ENCODE data around the gene KRT10. TPM values are rescaled to one million over a fixed set of nuclear protein-coding genes. Genes with fewer than 3 reads are reported as not detected.

KRT10 gene
- polyA plus RNA-seq, 1 donor (not counting 4 experiments of a cell fraction or from before 2014, with no cell fraction given) = 67.9 TPM

GRCh38 chr17:40828454-40829044 is 6.1 kb upstream of the KRT10 start:
- Histone ChIP-seq H3K9ac (ENCODE audit: control insufficient read depth, extremely low read depth, insufficient read depth, low read length) (no peak overlapping the region), H4K20me1 (ENCODE audit: control insufficient read depth, extremely low read depth, insufficient read depth, low read length) (no peaks in the 10 kb centered on the region), H3K4me1 (ENCODE audit: control insufficient read depth, extremely low read depth, insufficient read depth, low read length) (peaks cover 3% of the 10 kb centered on the region), H3K9me1 (ENCODE audit: control insufficient read depth, extremely low read depth, insufficient read depth, low read length) (no peaks in the 10 kb centered on the region), H3K4me3 (ENCODE audit: control insufficient read depth in 2 of 3, extremely low read depth in 1 of 3, insufficient read depth in 2 of 3, low read depth in 1 of 3, low read length in 3 of 3) (no peak overlapping the region), H3K79me2 (ENCODE audit: control insufficient read depth, insufficient read depth, low read length) (peaks cover 3% of the 10 kb centered on the region), H3K27me3 (ENCODE audit: control insufficient read depth, extremely low read depth, insufficient read depth, low read length) (no peaks in the 10 kb centered on the region), H3K27ac (ENCODE audit: control insufficient read depth, insufficient read depth, low read length) (no peak overlapping the region), H2AFZ (ENCODE audit: control insufficient read depth, low read length) (no peak overlapping the region), H3K4me2 (ENCODE audit: control insufficient read depth, extremely low read depth, insufficient read depth, low read depth, low read length) (no peak overlapping the region), H3K36me3 (ENCODE audit: control insufficient read depth in 2 of 2, extremely low read depth in 1 of 2, insufficient read depth in 2 of 2, low read length in 2 of 2) (peaks cover 0 to 2% of the 10 kb centered on the region in 2 experiments), H3K9me3 (ENCODE audit: control insufficient read depth, low read depth, low read length) (no peaks in the 10 kb centered on the region)
- TF ChIP-seq, protein P1, sequence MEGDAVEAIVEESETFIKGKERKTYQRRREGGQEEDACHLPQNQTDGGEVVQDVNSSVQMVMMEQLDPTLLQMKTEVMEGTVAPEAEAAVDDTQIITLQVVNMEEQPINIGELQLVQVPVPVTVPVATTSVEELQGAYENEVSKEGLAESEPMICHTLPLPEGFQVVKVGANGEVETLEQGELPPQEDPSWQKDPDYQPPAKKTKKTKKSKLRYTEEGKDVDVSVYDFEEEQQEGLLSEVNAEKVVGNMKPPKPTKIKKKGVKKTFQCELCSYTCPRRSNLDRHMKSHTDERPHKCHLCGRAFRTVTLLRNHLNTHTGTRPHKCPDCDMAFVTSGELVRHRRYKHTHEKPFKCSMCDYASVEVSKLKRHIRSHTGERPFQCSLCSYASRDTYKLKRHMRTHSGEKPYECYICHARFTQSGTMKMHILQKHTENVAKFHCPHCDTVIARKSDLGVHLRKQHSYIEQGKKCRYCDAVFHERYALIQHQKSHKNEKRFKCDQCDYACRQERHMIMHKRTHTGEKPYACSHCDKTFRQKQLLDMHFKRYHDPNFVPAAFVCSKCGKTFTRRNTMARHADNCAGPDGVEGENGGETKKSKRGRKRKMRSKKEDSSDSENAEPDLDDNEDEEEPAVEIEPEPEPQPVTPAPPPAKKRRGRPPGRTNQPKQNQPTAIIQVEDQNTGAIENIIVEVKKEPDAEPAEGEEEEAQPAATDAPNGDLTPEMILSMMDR (optimal IDR thresholded peaks at IDR 0.05 in 1 of 3, IDR thresholded peaks at IDR 0.05 in 1 of 3, conservative IDR thresholded peaks at IDR 0.05 in 1 of 3; ENCODE audit: extremely low read depth in 1 of 3, insufficient read depth in 2 of 3, low read length in 3 of 3) = no peak
- no peak for TF ChIP-seq EZH2 (IDR thresholded peaks at IDR 0.05; ENCODE audit: low read length)
- FAIRE-seq = no peak
- DNase-seq (ENCODE audit: low read depth, low spot score) = no peak
- dilution Hi-C loops (cut with MboI; ENCODE audit: extremely low pct_ligation_motif_present, low sequenced_read_pairs) = no loop called here

DNA sequence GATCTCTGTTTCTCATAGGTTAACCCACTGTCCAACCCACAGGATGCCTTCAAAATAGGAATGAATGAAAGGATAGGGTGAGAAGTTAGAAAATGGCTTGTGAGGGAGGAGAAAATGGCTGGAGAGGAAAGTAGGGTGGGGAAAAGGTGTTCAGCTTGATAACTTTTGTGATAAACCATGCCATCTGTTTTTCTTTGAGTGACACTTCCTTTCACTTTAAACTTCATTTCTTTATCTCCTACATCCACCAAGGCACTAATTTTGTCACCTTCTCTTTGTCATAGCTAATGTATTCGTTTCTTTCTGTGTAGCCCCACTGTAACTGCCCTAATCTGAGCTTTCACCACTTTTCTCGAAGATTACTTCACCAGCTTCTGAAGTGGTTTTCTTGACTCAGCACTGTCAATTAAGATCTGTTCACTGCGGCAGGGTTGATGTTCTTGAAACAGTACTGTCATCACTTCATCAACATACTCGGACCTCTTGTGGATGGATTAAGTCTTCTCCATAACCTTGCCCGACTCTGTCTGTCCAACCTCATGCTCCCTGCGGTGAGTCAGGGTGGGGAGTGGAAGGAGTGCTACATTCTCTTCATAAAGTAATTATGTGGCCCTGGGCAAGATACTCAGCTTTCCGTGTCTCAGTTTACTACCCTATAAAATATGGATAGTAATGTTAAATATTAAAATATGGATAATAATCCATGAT is 5.5 kb upstream of the KRT10 start:
- Histone ChIP-seq H3K4me3 (ENCODE audit: control insufficient read depth in 2 of 3, extremely low read depth in 1 of 3, insufficient read depth in 2 of 3, low read depth in 1 of 3, low read length in 3 of 3) (no peak overlapping the region), H3K27me3 (ENCODE audit: control insufficient read depth, extremely low read depth, insufficient read depth, low read length) (no peaks in the 10 kb centered on the region), H3K9ac (ENCODE audit: control insufficient read depth, extremely low read depth, insufficient read depth, low read length) (no peak overlapping the region), H3K9me1 (ENCODE audit: control insufficient read depth, extremely low read depth, insufficient read depth, low read length) (no peaks in the 10 kb centered on the region), H3K9me3 (ENCODE audit: control insufficient read depth, low read depth, low read length) (no peaks in the 10 kb centered on the region), H3K79me2 (ENCODE audit: control insufficient read depth, insufficient read depth, low read length) (peaks cover 3% of the 10 kb centered on the region), H2AFZ (ENCODE audit: control insufficient read depth, low read length) (no peak overlapping the region), H4K20me1 (ENCODE audit: control insufficient read depth, extremely low read depth, insufficient read depth, low read length) (no peaks in the 10 kb centered on the region), H3K4me1 (ENCODE audit: control insufficient read depth, extremely low read depth, insufficient read depth, low read length) (peaks cover 3% of the 10 kb centered on the region), H3K4me2 (ENCODE audit: control insufficient read depth, extremely low read depth, insufficient read depth, low read depth, low read length) (no peak overlapping the region), H3K36me3 (ENCODE audit: control insufficient read depth in 2 of 2, extremely low read depth in 1 of 2, insufficient read depth in 2 of 2, low read length in 2 of 2) (peaks cover 0 to 2% of the 10 kb centered on the region in 2 experiments), H3K27ac (ENCODE audit: control insufficient read depth, insufficient read depth, low read length) (no peak overlapping the region)
- no peak for DNase-seq (ENCODE audit: low read depth, low spot score)
- TF ChIP-seq EZH2 (IDR thresholded peaks at IDR 0.05; ENCODE audit: low read length) = no peak
- TF ChIP-seq, protein P1 (optimal IDR thresholded peaks at IDR 0.05 in 1 of 3, IDR thresholded peaks at IDR 0.05 in 1 of 3, conservative IDR thresholded peaks at IDR 0.05 in 1 of 3; ENCODE audit: extremely low read depth in 1 of 3, insufficient read depth in 2 of 3, low read length in 3 of 3) = no peak
- dilution Hi-C loops (cut with MboI; ENCODE audit: extremely low pct_ligation_motif_present, low sequenced_read_pairs) = no loop called here
- no peak for FAIRE-seq

Data from keratinocyte (primary cell).